HUES48 (cell line): ENCODE data around the gene ADAM12.

Source experiments
- H3K27ac ChIP-seq: one replicate; pipeline ENCODE4 v1.7.0; 2013; ENCODE audit warnings: low read depth, low read length, inconsistent platforms
- H3K27me3 ChIP-seq: 2 replicates; pipeline ENCODE4 v1.6.1; 2013; ENCODE audit warnings: mild to moderate bottlenecking, low read length; ENCODE audit not compliant: control insufficient read depth, insufficient read depth
- H3K36me3 ChIP-seq: 2 replicates; pipeline ENCODE4 v1.6.1; 2013; ENCODE audit warnings: low read length; ENCODE audit not compliant: control insufficient read depth, insufficient read depth
- H3K4me1 ChIP-seq: 2 replicates; pipeline ENCODE4 v1.6.1; 2013; ENCODE audit warnings: mild to moderate bottlenecking, low read length; ENCODE audit not compliant: control insufficient read depth, insufficient read depth
- H3K4me3 ChIP-seq: 2 replicates; pipeline ENCODE4 v1.5.1; 2013; ENCODE audit warnings: mild to moderate bottlenecking, low read depth, low read length
- H3K9ac ChIP-seq: 2 replicates; pipeline ENCODE4 v1.6.1; 2013; ENCODE audit warnings: mild to moderate bottlenecking, low read depth, low read length, moderate library complexity
- H3K9me3 ChIP-seq: 2 replicates; pipeline ENCODE4 v1.6.1; 2013; ENCODE audit warnings: low read length; ENCODE audit not compliant: control insufficient read depth, insufficient read depth

Gene ADAM12

DNA sequence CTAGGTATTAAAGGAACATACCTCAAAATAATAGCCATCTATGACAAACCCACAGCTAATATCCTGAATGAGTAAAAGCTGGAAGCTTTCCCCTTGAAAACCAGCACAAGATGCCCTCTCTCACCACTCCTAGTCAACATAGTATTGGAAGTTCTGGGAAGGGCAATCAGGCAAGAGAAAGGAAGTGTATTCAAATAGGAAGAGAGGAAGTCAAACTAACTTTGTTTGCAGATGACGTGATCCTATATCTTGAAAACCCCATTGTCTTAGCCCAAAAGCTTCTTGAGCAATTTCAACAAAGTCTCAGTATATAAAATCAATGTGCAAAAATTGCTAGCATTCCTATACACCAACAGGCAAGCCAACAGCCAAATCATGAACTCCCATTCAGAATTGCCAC lies 360.6 kb downstream of the ADAM12 start:
- Histone ChIP-seq H3K9me3 (no peaks in the 10 kb centered on the region), H3K27ac (no peak overlapping the region), H3K27me3 (no peaks in the 10 kb centered on the region), H3K4me3 (no peak overlapping the region), H3K4me1 (no peaks in the 10 kb centered on the region), H3K36me3 (no peaks in the 10 kb centered on the region), H3K9ac (no peak overlapping the region)

DNA sequence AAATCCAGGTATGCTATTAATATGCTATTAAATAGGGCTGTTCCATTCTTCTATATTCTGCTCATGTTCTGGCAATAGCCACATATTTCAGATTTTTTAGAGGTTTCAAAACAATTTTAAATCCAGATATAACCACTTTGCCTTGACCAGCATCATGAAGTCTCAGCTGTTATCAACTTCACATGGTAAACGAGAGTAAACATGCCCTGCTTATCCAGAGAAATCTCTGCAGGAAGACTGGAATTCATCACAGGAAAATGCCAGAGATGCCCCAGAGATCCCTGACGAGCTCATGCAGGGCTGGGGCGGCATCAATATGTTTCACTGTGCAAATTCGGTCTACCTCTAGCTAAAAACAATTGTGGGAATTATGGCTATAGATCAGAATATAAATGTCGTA lies 365.4 kb downstream of the ADAM12 start:
- no peaks in the 10 kb centered on the region for H3K36me3 ChIP-seq
- no peaks in the 10 kb centered on the region for H3K27me3 ChIP-seq
- no peak overlapping the region for H3K27ac ChIP-seq
- no peak overlapping the region for H3K4me3 ChIP-seq
- no peak overlapping the region for H3K9ac ChIP-seq
- H3K4me1 ChIP-seq: no peaks in the 10 kb centered on the region
- H3K9me3 ChIP-seq: no peaks in the 10 kb centered on the region

DNA sequence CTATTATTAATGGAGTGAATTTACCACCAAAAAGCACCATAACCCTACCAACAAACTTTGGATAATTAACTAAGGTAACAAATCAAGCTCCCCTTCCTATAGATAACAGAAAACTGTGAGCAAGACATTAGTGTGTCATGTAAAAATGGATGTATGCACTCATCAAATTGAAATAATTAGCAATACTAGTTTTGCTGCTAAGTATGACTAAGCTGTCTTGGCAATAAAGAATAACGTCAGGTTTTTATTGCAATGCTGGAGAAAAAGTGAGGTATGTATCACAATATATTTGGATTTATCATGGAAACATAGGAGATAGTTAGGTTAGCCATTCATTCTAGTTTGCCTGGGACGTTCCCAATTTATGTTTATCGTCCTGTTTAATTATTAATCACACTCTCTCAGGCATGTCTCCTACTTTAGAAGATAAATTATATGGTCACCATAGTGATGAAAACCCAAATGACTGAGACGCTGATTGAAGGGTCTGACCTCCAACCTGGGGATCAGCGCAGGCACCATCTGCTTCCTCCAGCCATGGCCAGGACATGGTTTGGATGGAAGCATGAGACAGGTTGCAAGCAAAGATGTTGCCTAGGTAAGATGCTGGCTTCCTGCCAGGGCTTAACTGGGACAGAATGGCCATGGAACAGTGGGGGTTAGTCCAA lies 366.3 kb downstream of the ADAM12 start:
- Histone ChIP-seq H3K36me3 (no peaks in the 10 kb centered on the region), H3K4me3 (no peak overlapping the region), H3K27me3 (no peaks in the 10 kb centered on the region), H3K9me3 (no peaks in the 10 kb centered on the region), H3K4me1 (no peaks in the 10 kb centered on the region), H3K27ac (no peak overlapping the region), H3K9ac (no peak overlapping the region)

DNA sequence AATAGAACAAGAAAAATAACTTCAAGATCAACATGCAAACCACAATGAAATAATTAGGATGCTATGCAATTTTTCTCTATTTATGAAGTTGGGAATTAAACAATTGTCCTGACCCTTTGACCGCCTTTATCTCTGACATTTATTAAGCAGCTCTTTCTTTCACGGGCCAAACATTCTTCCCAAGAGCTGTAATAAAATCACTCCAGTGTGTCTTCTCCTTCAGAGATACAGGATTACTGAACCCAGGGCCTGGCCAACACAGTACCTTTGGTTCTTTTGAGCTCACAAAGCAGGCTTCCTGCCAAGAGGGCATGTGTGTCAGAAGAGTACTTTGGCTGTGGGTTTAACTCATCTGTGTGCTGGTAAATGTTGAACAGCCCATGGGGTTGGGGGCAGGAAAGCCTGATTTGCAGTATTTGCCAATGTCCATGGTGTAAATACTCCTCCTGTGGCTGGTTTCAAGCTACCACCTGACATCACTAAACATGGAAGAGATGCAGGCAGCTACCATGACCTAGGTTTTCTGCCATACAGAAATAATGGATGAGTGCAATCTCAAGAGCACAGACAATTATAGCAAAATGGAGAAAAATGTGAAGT lies 370.2 kb downstream of the ADAM12 start:
- no peaks in the 10 kb centered on the region for H3K27me3 ChIP-seq
- no peaks in the 10 kb centered on the region for H3K36me3 ChIP-seq
- H3K9ac ChIP-seq: no peak overlapping the region
- H3K4me1 ChIP-seq: peaks cover 6% of the 10 kb centered on the region; the same call in 1 of the 2 replicates
- no peak overlapping the region for H3K4me3 ChIP-seq
- H3K27ac ChIP-seq: no peak overlapping the region
- no peaks in the 10 kb centered on the region for H3K9me3 ChIP-seq

DNA sequence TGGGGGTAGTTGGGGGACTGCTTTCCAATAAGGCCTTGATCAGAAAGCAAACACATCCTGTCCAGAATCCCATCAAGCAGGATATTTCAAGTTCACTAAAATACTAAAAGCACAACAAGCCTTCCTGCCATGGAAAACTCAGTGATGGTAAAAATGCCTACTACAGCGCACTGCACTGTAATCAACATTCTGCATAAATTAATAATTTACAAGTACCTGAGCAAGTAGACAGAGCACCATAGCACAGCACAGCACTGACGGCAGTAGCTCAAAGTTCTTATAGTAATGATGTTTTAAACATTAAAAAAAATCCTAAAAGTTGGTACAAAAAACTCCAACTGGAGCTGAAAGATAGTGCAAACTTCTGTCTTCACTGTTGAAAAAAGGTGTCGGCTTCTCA lies 371.4 kb downstream of the ADAM12 start:
- Histone ChIP-seq H3K27me3 (no peaks in the 10 kb centered on the region), H3K9ac (no peak overlapping the region), H3K27ac (no peak overlapping the region), H3K4me1 (peaks cover 6% of the 10 kb centered on the region; the same call in 1 of the 2 replicates), H3K4me3 (no peak overlapping the region), H3K36me3 (no peaks in the 10 kb centered on the region), H3K9me3 (no peaks in the 10 kb centered on the region)

DNA sequence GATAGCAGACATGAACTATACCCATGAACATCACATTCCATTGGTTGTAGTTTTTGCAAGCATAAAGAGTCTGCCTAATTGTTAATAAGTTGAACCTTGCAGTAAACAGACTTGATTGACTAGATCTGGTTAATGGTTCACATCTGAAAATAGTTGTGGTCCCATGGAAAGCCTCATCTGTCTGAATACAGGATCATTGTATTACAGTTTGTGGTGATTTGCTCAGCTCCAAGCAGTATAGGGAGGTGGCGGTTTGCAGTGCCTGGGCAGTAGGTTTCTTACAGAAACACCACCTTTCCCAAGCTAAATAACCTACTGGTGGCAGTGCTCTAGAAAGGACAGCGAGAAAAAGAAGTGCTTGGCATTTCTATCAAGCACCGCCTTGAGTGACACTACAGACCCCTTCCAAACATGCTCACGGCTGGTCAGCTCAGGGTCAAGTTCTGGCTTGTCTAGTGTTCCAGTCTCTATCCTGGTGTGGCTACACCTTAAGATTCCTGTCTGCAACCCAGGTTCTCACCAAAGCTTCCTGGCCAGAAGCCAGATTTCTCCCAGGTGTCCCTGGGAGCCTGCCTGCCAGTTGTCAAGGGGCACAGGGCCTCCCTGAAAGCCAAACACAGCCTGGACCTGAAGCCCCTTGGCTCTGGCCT lies 372.0 kb downstream of the ADAM12 start:
- no peaks in the 10 kb centered on the region for H3K36me3 ChIP-seq
- no peaks in the 10 kb centered on the region for H3K27me3 ChIP-seq
- H3K9ac ChIP-seq: no peak overlapping the region
- no peak overlapping the region for H3K27ac ChIP-seq
- peaks cover 6% of the 10 kb centered on the region; the same call in 1 of the 2 replicates for H3K4me1 ChIP-seq
- H3K4me3 ChIP-seq: no peak overlapping the region
- no peaks in the 10 kb centered on the region for H3K9me3 ChIP-seq

DNA sequence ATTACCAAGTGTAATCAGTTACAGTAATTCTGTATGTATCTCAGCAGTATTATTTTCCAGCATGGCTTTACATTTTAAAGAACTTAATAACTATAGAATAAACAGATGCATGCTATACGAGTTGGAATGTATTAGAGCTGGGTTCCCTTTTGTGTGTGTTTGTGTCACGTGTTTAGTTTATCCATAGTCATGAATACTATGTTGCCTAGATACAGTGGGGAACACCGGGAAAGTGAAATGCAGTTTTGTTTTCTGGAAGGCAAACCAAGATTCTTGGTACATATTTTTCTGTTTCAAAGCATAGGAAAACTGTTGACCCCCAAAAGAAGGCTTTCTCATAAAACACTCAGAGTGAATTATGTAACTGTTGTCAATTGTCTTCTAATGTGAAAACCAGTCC lies 372.9 kb downstream of the ADAM12 start:
- H3K9me3 ChIP-seq: no peaks in the 10 kb centered on the region
- peaks cover 6% of the 10 kb centered on the region; the same call in 1 of the 2 replicates for H3K4me1 ChIP-seq
- no peak overlapping the region for H3K4me3 ChIP-seq
- H3K27ac ChIP-seq: no peak overlapping the region
- H3K36me3 ChIP-seq: no peaks in the 10 kb centered on the region
- no peaks in the 10 kb centered on the region for H3K27me3 ChIP-seq
- H3K9ac ChIP-seq: no peak overlapping the region

DNA sequence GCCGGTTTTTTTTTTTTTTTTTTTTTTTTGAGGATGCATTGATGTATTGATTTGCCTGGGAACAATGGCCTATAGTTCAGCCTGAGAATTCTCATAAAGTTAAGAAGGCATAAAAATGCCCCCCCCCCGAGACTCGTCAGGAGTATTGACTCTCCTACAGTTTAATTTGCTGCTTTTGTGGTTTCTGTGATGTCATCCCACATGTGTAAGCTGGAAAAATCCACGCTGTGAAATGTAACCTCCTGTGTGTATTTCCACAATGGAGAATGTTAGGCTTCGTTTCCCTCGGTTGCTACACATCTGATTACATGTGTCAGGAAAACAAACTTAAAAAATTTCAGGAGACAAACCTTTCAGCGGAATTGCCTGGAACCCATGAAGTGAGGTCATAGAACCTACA lies 374.0 kb downstream of the ADAM12 start:
- Histone ChIP-seq H3K36me3 (no peaks in the 10 kb centered on the region), H3K4me3 (no peak overlapping the region), H3K27ac (no peak overlapping the region)

DNA sequence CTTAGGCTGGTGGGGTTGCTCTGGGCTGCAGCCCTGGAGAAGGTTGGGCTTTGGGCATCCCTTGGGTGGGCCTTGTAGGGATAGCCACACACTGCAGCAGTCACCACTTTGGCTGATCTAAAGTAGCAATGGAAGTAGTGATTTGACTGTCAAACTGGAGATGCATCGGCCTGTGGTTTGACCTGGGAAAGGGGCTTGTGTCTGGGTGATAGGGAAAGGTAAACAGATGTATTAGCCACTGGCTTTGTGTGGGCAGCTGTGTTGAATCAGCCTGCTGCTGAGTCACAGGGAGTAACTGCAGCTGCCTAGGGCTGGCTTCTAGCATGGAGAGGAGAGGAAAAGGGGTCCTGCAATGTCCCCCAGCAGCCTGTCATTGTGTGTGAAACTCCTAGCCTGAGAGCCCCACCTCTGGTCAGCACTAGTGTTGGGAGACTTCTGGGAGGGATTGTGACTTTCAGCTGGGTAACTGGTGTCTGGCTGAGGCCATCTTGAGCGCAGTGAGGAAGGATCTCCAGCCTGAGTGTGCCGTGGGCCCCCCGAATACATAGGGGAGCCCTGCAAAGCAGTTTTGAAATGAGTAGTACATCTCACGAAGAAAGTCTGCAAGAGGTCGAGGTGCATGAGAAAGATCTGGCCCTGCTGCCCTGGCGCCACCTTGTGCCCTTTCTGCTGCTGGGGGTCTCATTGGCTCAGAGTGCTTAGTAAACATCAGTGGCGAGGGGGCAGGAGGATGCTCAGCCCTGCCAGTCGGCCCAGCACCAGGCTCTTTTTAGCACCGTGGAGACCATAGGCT lies 374.6 kb downstream of the ADAM12 start:
- Histone ChIP-seq H3K4me3 (no peak overlapping the region), H3K36me3 (no peaks in the 10 kb centered on the region), H3K27ac (peak overlapping the region; percentile 21), H3K27me3 (no peaks in the 10 kb centered on the region), H3K4me1 (peaks cover 6% of the 10 kb centered on the region; the same call in 1 of the 2 replicates), H3K9me3 (no peaks in the 10 kb centered on the region), H3K9ac (no peak overlapping the region)

More for the DNA sequence above, 374.0 kb downstream of the ADAM12 start:
- H3K9ac ChIP-seq: no peak overlapping the region
- peaks cover 6% of the 10 kb centered on the region; the same call in 1 of the 2 replicates for H3K4me1 ChIP-seq
- H3K27me3 ChIP-seq: no peaks in the 10 kb centered on the region
- no peaks in the 10 kb centered on the region for H3K9me3 ChIP-seq

DNA sequence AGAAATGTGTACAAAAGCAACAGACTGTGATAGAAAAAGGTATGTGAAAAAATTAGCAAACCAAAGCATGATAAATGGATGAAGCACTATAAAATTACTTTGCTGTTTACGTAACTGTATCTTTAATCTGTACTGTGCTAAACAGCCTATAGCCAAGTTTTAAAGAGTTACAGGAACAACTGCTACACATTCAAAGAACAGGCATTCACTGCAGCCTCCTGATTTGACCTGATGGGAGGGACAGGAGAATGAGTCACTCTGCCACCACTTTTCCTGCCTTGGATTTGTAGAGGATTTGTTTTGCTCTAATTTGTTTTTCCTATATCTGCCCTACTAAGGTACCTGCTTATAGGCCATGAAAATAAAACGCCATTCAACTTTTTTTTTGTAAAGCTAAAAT lies 375.8 kb downstream of the ADAM12 start:
- no peak overlapping the region for H3K4me3 ChIP-seq
- H3K27me3 ChIP-seq: no peaks in the 10 kb centered on the region
- H3K9me3 ChIP-seq: no peaks in the 10 kb centered on the region
- no peak overlapping the region for H3K9ac ChIP-seq
- no peak overlapping the region for H3K27ac ChIP-seq
- H3K4me1 ChIP-seq: peaks cover 6% of the 10 kb centered on the region; the same call in 1 of the 2 replicates
- no peaks in the 10 kb centered on the region for H3K36me3 ChIP-seq
